Activated CD8-positive, alpha-beta memory T cell treated with anti-CD3 and anti-CD28 coated beads for 36 hours (primary cell): ENCODE results near the gene SPECC1L. TPM values are rescaled to one million over a fixed set of nuclear protein-coding genes. Genes with fewer than 3 reads are reported as not detected.

ENCODE experiments used
- CTCF ChIA-PET: fragments of 350-600 bp; sonication (Branson Sonifier 250); formaldehyde crosslinking; loops from one replicate; lab custom pipeline; 2021; ENCODE audit warnings: antibody characterized with exemption; lab: Charles Lee
- POLR2A ChIA-PET: fragments of 350-600 bp; sonication (Branson Sonifier 250); formaldehyde crosslinking; loops from one replicate; lab custom pipeline; 2021; ENCODE audit warnings: antibody characterized with exemption; lab: Charles Lee
- total RNA-seq, 2 experiments: library from RNA; stranded (reverse); gene quantifications; one replicate each; pipeline ENCODE4 v1.2.3, GENCODE V29; 2021

SPECC1L gene
- total RNA-seq, 2 experiments from 2014 or later = 53.8 to 55.5 TPM

GRCh38 chr22:24402460-24403192 lies 132.0 kb downstream of the SPECC1L start:
- CTCF ChIA-PET = interaction anchor here (0.7 to 1.4 kb wide), 2 partner anchors 21 to 96 kb away, joined by 3 to 4 read pairs; no protein-coding TSS in a partner anchor
- POLR2A ChIA-PET = no interaction called here

- POLR2A ChIA-PET = no interaction called here
- CTCF ChIA-PET = interaction anchor here (1.4 kb wide), 1 partner anchor 21 kb away, joined by 4 read pairs; no protein-coding TSS in a partner anchor
Measured at GRCh38 chr22:24403346-24403745, 132.7 kb downstream of the SPECC1L start.

GRCh38 chr22:24404561-24405275 lies 134.1 kb downstream of the SPECC1L start:
- CTCF ChIA-PET = no interaction called here

GRCh38 chr22:24405631-24406321 lies 135.1 kb downstream of the SPECC1L start:
- ChIA-PET POLR2A (no interaction called here), CTCF (no interaction called here)

More at GRCh38 chr22:24404561-24405275, 134.1 kb downstream of the SPECC1L start:
- POLR2A ChIA-PET = no interaction called here

GRCh38 chr22:24406322-24407277 lies 136.0 kb downstream of the SPECC1L start:
- ChIA-PET POLR2A (no interaction called here), CTCF (no interaction called here)

- POLR2A ChIA-PET = no interaction called here
- CTCF ChIA-PET = no interaction called here
Measured at GRCh38 chr22:24407278-24407665, 136.6 kb downstream of the SPECC1L start.

GRCh38 chr22:24407884-24408283 lies 137.3 kb downstream of the SPECC1L start:
- POLR2A ChIA-PET = no interaction called here
- CTCF ChIA-PET = no interaction called here

GRCh38 chr22:24408630-24409029 lies 138.0 kb downstream of the SPECC1L start:
- ChIA-PET POLR2A (interaction anchor here (0.5 kb wide), 1 partner anchor 652 kb away, joined by 3 read pairs; no protein-coding TSS in a partner anchor), CTCF (interaction anchor here (2.9 kb wide), 1 partner anchor 15 kb away, joined by 8 read pairs; no protein-coding TSS in a partner anchor)

- CTCF ChIA-PET = interaction anchor here (1.2 to 2.9 kb wide), 2 partner anchors 14 to 65 kb away, joined by 3 to 8 read pairs; no protein-coding TSS in a partner anchor
- POLR2A ChIA-PET = no interaction called here
Measured at GRCh38 chr22:24409707-24410106, 139.1 kb downstream of the SPECC1L start.

- ChIA-PET CTCF (interaction anchor here (0.6 to 2.9 kb wide), 3 partner anchors 13 to 95 kb away, joined by 3 to 8 read pairs (median 6); no protein-coding TSS in a partner anchor), POLR2A (no interaction called here)
Measured at GRCh38 chr22:24410110-24410856, 139.7 kb downstream of the SPECC1L start.

GRCh38 chr22:24411256-24412004 lies 140.8 kb downstream of the SPECC1L start:
- CTCF ChIA-PET = interaction anchor here (2.9 kb wide), 1 partner anchor 12 kb away, joined by 8 read pairs; no protein-coding TSS in a partner anchor
- POLR2A ChIA-PET = no interaction called here

GRCh38 chr22:24412274-24412673 lies 141.6 kb downstream of the SPECC1L start:
- ChIA-PET POLR2A (no interaction called here), CTCF (interaction anchor here (1.1 kb wide), 1 partner anchor 11 kb away, joined by 3 read pairs; no protein-coding TSS in a partner anchor)

GRCh38 chr22:24413271-24413670 lies 142.6 kb downstream of the SPECC1L start:
- ChIA-PET CTCF (interaction anchor here (1.1 kb wide), 1 partner anchor 10 kb away, joined by 3 read pairs; no protein-coding TSS in a partner anchor), POLR2A (no interaction called here)

- CTCF ChIA-PET = no interaction called here
- POLR2A ChIA-PET = no interaction called here
Measured at GRCh38 chr22:24413736-24414385, 143.2 kb downstream of the SPECC1L start.

GRCh38 chr22:24414523-24414922 lies 143.9 kb downstream of the SPECC1L start:
- ChIA-PET POLR2A (no interaction called here), CTCF (interaction anchor here (1.1 kb wide), 1 partner anchor 111 kb away, joined by 3 read pairs; no protein-coding TSS in a partner anchor)
